ENCODE data around the gene MYL10. TPM values are rescaled to one million over a fixed set of nuclear protein-coding genes. Genes with fewer than 3 reads are reported as not detected.

Gene MYL10
- polyA plus RNA-seq, 1 of the 3 experiments (the other 2 are of a cell fraction) = not detected

GRCh38 chr7:101657171-101657570 lies 28.1 kb upstream of the MYL10 start:
- DNase-seq = no peak
- CTCF ChIA-PET = no interaction called here
- no peak overlapping the region for H3K4me2 ChIP-seq
- H3K27me3 ChIP-seq (ENCODE audit: insufficient read depth) = peaks cover 9% of the 10 kb centered on the region; the same call in 1 of the 2 replicates
- no peaks in the 10 kb centered on the region for H3K79me2 ChIP-seq (ENCODE audit: insufficient read depth)
- H3K4me1 ChIP-seq (ENCODE audit: control insufficient read depth in 1 of 2, insufficient read depth in 2 of 2, low read depth in 1 of 2, low read length in 1 of 2) = no peaks in the 10 kb centered on the region; a peak in 1 of 4 replicates
- H3K27ac ChIP-seq (ENCODE audit: low read depth in 2 of 2, low read length in 1 of 2) = no peak overlapping the region
- H4K20me1 ChIP-seq (ENCODE audit: insufficient read depth) = no peaks in the 10 kb centered on the region
- H3K36me3 ChIP-seq (replicated peaks in 1 of 2; ENCODE audit: control insufficient read depth in 1 of 2, insufficient read depth in 2 of 2, low read length in 1 of 2) = no peaks in the 10 kb centered on the region
- no peaks in the 10 kb centered on the region for H3K9me2 ChIP-seq
- POLR2A ChIA-PET = no interaction called here
- no peak overlapping the region for H2AFZ ChIP-seq (ENCODE audit: low read depth)
- no peaks in the 10 kb centered on the region for H3K9me3 ChIP-seq
- H3K4me3 ChIP-seq (ENCODE audit: low read depth in 2 of 2, low read length in 1 of 2) = no peak overlapping the region
- no peaks in the 10 kb centered on the region for H3F3A ChIP-seq (replicated peaks; ENCODE audit: insufficient read depth)
- TF ChIP-seq EP300 (IDR thresholded peaks at IDR 0.05; ENCODE audit: borderline replicate concordance in 1 of 2, low read depth in 1 of 2, low read length in 1 of 2) (no peak), USF2 (IDR thresholded peaks at IDR 0.05; ENCODE audit: borderline replicate concordance, low read depth, low read length) (no peak), PBX3 (IDR thresholded peaks at IDR 0.05) (no peak), TAF1 (IDR thresholded peaks at IDR 0.05; ENCODE audit: borderline replicate concordance, low read depth, low read length) (no peak), MEF2A (IDR thresholded peaks at IDR 0.05; ENCODE audit: borderline replicate concordance, low read depth) (no peak), MAX (IDR thresholded peaks at IDR 0.05; ENCODE audit: low read depth) (no peak), SMC3 (IDR thresholded peaks at IDR 0.05; ENCODE audit: low read depth, low read length) (no peak), CTCF (IDR thresholded peaks at IDR 0.05) (no peak), TEAD4 (IDR thresholded peaks at IDR 0.05; ENCODE audit: borderline replicate concordance, insufficient read depth) (no peak), YY1 (IDR thresholded peaks at IDR 0.05; ENCODE audit: low read depth) (no peak), RAD21 (IDR thresholded peaks at IDR 0.05; ENCODE audit: low read length) (no peak), FOXJ3 (CRISPR knock-in tag; IDR thresholded peaks at IDR 0.05) (no peak), RXRA (IDR thresholded peaks at IDR 0.05; ENCODE audit: borderline replicate concordance, low read depth) (no peak), GATA2 (CRISPR knock-in tag; IDR thresholded peaks at IDR 0.05) (no peak), NRF1 (IDR thresholded peaks at IDR 0.05; ENCODE audit: low read depth, low read length) (no peak), RFX5 (IDR thresholded peaks at IDR 0.05; ENCODE audit: low read length) (no peak), NFIC (IDR thresholded peaks at IDR 0.05; ENCODE audit: borderline replicate concordance) (no peak), FOSL2 (IDR thresholded peaks at IDR 0.05; ENCODE audit: borderline replicate concordance, low read depth) (no peak)
- WGBS (ENCODE audit: low lambda C conversion rate) = 18% methylated on average over 5 of the region's 5 CpGs
- no peak overlapping the region for H3K9ac ChIP-seq
